GM19455 (cell line): Measurements from ENCODE around the gene OPA1.

Experiments used
- ATAC-seq: cut with Tn5 transposase; IDR thresholded peaks from one replicate; pipeline ENCODE4 v1.9.1; 2021; ENCODE audit not compliant: unreplicated experiment

The OPA1 gene

GRCh38 chr3:193645806-193646205 is 52.8 kb downstream of the OPA1 start:
- ATAC-seq = no peak

- ATAC-seq = no peak
Measured at GRCh38 chr3:193648542-193649076, 55.6 kb downstream of the OPA1 start.

GRCh38 chr3:193650585-193650984 is 57.6 kb downstream of the OPA1 start:
- ATAC-seq = no peak

- ATAC-seq = no peak
Measured at GRCh38 chr3:193655831-193656433, 62.9 kb downstream of the OPA1 start.

GRCh38 chr3:193656445-193656844 is 63.4 kb downstream of the OPA1 start:
- no peak for ATAC-seq

- ATAC-seq = no peak
Measured at GRCh38 chr3:193656878-193657282, 63.9 kb downstream of the OPA1 start.

GRCh38 chr3:193660171-193660570 is 67.2 kb downstream of the OPA1 start:
- ATAC-seq = no peak

- ATAC-seq = no peak
Measured at GRCh38 chr3:193660698-193661411, 67.8 kb downstream of the OPA1 start.

GRCh38 chr3:193662757-193663322 is 69.8 kb downstream of the OPA1 start:
- ATAC-seq = no peak

- ATAC-seq = no peak
Measured at GRCh38 chr3:193665370-193665989, 72.5 kb downstream of the OPA1 start.

GRCh38 chr3:193673845-193674244 is 80.8 kb downstream of the OPA1 start:
- no peak for ATAC-seq

GRCh38 chr3:193674714-193675113 is 81.7 kb downstream of the OPA1 start:
- ATAC-seq = no peak

- no peak for ATAC-seq
Measured at GRCh38 chr3:193677734-193678133, 84.7 kb downstream of the OPA1 start.

- ATAC-seq = no peak
Measured at GRCh38 chr3:193680220-193680619, 87.2 kb downstream of the OPA1 start.

GRCh38 chr3:193681631-193682030 is 88.6 kb downstream of the OPA1 start:
- no peak for ATAC-seq

- no peak for ATAC-seq
Measured at GRCh38 chr3:193686665-193687483, 93.9 kb downstream of the OPA1 start.

- ATAC-seq = no peak
Measured at GRCh38 chr3:193688834-193689714, 96.1 kb downstream of the OPA1 start.

GRCh38 chr3:193693774-193694173 is 100.8 kb downstream of the OPA1 start:
- no peak for ATAC-seq

GRCh38 chr3:193701953-193702635 is 109.1 kb downstream of the OPA1 start:
- no peak for ATAC-seq
